Hematopoietic multipotent progenitor cell treated with erythropoietin and hydrocortisone succinate and interleukin-3 and kit ligand, for 4 days (in vitro differentiated cells): ENCODE results near the gene CASKIN1.
"Not testable (repeated sequence)": the region's sequence is repeated elsewhere in the genome, so short reads cannot be mapped to it uniquely, and the experiment has no call there.

Experiments
- DNase-seq: peaks from one replicate; pipeline ENCODE4 v3.0.0-alpha.2; 2015

CASKIN1 gene

GRCh38 chr16:2196162-2196980 is at the start of gene CASKIN1:
TSS of gene CASKIN1 (minus strand) at chr16:2196605. CDS start at chr16:2196432, 173 bp downstream.
- DNase-seq, result peak; percentile 63

GRCh38 chr16:2244926-2245795 is 48.8 kb upstream of the CASKIN1 start:
- no peak for DNase-seq

- DNase-seq, result no peak
Measured at GRCh38 chr16:2244301-2244700, 47.9 kb upstream of the CASKIN1 start.

- no peak for DNase-seq
Measured at GRCh38 chr16:2243781-2244180, 47.4 kb upstream of the CASKIN1 start.

DNA sequence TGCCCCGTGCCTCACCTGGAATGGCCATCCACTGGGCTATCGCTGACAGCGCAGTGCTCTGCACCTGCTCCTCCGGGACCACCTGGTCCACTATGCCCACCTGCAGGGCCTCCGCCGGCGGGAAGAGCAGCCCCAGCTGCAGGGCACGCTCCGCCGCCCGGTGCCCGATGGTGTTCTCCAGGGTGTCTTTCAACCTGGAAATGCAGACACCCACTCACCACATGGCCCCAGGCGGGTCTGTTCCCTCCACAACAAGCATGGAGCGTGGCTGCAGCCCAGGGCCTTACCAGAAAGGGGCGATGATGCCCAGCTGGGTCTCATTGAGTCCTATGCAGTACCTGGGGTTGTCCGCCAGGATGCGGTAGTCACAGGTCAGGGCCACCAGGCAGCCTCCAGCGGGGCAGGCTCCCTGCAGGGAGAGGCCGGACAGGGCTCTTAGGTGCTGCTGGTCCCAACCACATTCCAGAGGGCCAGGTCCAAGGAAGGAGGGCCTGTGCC is 46.7 kb upstream of the CASKIN1 start:
- DNase-seq, result peak; percentile 31

DNA sequence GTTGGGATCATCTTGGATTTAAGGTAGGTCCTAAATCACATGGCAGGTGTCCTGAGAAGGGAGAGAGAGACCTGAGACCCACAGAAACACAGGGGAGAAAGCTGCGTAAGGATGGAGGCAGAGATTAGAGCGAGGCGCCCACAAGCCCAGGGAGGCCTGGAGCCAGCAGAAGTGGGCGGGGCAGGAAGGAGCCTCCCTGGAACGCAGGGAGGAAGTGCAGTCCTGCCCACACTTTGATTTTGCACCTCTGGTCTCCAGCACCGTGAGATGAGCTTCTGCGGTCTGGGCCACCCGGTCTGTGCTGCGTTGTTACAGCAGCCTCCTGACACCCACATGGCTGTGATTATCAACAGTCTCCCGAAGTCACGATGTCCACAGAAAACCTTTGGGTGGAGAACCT is 46.2 kb upstream of the CASKIN1 start:
- no peak for DNase-seq

DNA sequence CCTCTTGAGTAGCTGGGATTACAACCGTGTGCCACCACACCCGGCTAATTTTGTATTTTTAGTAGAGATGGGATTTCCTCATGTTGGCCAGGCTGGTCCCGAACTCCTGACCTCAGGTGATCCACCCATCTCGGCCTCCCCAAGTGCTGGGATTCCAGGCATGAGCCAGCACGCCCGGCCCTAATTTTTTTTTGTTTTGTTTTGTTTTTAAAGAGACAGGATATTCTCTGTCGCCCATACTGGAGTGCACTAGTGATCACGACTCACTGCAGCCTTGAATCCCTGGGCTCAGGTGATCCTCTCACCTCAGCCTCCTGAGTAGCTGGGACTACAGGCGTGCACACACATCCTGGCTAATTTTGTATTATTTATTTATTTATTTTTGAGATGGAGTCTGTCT is 43.9 kb upstream of the CASKIN1 start:
- not testable (repeated sequence) for DNase-seq

GRCh38 chr16:2238838-2239675 is 42.7 kb upstream of the CASKIN1 start:
- no peak for DNase-seq

GRCh38 chr16:2238150-2238837 is 41.9 kb upstream of the CASKIN1 start:
- peak; percentile 25 for DNase-seq

GRCh38 chr16:2237493-2238149 is 41.2 kb upstream of the CASKIN1 start:
- DNase-seq, result peak; percentile 42

- no peak for DNase-seq
Measured at GRCh38 chr16:2237102-2237482, 40.7 kb upstream of the CASKIN1 start.

DNA sequence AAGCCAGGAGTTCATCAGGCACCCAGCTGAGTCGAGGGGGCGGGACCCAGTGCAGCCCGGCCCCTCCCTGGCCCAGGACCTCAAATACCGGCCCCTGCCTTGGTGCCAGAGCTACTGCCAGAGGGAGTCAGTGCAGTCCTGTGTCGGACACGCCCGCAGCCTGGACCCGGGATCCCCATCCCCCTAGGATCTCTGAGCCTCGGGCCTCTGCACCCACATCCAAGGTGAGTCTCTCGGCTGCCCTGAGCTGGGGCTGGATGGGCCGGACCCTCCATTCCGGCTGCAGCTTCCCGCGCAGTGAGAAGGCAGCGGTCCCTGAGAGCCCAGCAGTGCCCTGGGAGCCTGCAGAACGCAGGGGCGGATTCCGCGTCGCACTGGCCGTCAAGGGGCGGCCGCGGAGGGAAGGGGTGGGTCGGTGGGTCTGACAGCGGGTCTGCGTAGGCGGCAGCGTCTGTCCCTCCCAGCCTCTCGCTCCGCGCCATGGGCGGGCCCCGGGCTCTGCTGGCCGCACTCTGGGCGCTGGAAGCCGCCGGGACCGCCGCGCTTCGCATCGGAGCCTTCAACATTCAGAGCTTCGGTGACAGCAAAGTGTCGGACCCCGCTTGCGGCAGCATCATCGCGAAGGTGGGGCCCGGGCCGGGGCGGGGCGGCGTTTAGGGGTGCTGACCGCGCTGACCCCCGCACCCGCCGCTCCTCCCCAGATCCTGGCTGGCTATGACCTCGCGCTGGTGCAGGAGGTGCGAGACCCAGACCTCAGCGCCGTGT is 40.1 kb upstream of the CASKIN1 start, which contains the start of gene DNASE1L2:
Gene DNASE1L2 (plus strand): TSS at position 108 of the 765 bp plus-strand sequence. CDS start 373 bp downstream, at position 481.
- DNase-seq, result peak; percentile 51

GRCh38 chr16:2235695-2236336 is 39.4 kb upstream of the CASKIN1 start:
- DNase-seq, result no peak

DNA sequence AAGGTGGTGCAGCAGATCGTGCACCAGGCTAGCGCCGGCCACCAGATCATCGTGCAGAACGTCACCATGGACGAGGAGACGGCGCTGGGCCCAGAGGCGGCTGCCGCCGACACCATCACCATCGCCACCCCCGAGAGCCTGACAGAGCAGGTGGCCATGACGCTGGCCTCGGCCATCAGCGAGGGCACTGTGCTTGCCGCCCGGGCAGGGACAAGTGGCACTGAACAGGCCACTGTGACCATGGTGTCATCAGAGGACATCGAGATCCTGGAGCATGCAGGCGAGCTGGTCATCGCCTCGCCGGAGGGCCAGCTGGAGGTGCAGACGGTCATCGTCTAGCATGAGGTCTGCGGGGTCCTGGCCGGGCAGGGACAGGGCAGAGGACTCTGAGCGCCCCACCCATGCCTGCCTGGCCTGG is 38.8 kb upstream of the CASKIN1 start:
- no peak for DNase-seq

DNA sequence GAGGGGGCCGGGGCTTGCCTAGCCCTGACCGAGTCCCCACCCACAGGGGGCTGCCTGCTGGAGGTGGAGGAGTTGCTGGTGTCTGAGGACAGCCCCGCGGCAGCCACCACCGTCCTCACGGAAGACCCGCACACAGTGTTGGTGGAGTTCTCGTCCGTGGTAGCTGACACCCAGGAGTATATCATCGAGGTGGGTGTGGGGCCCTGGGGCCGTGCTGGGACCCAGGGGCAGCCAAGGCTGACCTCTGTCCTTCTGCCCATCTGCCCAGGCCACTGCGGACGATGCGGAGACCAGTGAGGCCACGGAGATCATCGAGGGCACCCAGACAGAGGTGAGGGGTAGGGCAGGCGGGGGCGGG is 38.4 kb upstream of the CASKIN1 start:
- DNase-seq, result no peak

- no peak for DNase-seq
Measured at GRCh38 chr16:2233872-2234812, 37.7 kb upstream of the CASKIN1 start.

DNA sequence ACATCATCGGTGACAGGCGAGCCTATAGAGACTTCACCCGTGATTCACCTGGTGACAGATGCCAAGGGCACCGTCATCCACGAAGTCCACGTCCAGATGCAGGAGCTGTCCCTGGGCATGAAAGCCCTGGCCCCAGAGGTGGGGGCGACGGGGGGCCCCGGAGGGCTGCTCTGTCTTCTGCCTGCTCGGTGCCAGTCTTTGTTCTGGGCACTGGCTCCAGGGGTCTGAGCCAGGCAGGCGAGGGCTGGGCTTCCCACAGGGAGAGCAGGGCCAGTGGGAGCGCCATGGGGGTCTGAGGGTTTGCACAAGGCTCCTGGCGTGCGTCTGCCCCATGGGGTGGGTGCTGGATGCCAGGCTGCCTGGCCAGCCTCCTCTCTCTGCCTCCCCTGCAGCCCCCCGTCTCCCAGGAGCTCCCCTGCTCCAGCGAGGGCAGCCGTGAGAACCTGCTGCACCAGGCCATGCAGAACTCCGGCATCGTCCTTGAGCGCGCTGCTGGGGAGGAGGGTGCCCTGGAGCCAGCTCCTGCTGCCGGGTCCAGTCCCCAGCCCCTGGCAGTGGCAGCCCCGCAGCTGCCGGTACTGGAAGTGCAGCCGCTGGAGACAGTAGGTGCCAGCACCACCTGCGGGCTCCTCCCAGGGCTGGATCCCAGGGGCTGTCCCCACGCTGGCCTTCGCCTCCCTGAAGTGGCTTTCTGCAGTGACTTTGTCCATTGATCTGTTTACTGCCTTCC is 36.8 kb upstream of the CASKIN1 start:
- no peak for DNase-seq
